SW480 (cell line): ENCODE data around the gene DENND5A.
"Not testable (repeated sequence)": the region's sequence is repeated elsewhere in the genome, so short reads cannot be mapped to it uniquely, and the experiment has no call there.

Experiments
- DNase-seq: peaks from one replicate; pipeline ENCODE4 v3.0.0-alpha.2; 2016; ENCODE audit warnings: low spot score

DENND5A gene

DNA sequence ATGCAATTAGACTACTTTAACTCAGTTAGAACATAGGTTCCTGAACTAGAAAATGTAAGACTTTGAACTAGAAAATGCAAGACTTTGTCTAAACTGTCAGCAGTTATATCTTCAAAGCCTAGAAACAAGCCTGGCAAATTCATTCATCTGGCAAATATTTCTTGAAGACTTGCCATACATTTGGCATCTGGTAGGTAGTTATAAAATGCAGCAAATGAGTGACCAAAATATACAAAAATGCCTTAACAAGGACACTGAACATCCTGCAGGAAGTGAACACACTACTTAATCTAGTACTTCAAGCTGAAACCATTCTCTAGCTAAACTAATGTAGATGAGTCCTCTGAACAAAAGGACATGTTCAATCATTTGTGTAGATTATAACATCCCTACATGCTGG, 89.0 kb downstream of the DENND5A start:
- DNase-seq: no peak

DNA sequence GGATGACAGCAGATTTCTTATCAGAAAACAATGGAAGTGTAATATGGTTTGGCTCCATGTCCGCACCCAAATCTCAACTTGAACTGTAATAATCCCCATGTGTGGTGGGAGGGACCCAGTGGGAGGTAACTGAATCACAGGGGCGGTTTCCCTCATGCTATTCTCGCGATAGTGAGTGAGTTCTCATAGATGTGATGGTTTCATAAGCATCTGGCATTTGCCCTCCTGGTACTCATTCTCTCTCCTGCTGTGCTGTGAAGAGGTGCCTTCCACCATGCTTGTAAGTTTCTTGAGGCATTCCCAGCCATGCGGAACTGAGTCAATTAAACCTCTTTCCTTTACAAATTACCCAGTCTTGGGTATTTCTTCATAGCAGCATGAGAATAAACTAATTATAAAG, 92.8 kb downstream of the DENND5A start:
- no peak for DNase-seq

DNA sequence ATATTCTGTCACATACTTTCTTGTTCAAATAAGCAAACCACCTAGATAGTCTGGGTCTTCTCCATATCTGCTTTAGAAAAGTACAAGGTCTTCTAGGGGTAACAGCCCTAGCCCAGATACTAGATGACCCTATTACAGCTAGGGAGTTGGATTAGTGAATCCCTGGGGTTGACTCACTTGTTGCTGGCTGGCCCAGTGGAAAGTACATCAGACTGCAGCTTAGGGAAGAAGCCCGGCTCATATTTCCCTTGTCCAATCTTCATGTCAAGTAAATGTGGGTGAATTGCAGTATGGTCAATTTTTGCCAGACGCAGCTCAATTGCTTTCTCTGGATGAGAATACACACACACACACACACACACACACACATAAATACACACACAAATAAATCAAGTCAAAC, 94.7 kb downstream of the DENND5A start:
- no peak for DNase-seq

DNA sequence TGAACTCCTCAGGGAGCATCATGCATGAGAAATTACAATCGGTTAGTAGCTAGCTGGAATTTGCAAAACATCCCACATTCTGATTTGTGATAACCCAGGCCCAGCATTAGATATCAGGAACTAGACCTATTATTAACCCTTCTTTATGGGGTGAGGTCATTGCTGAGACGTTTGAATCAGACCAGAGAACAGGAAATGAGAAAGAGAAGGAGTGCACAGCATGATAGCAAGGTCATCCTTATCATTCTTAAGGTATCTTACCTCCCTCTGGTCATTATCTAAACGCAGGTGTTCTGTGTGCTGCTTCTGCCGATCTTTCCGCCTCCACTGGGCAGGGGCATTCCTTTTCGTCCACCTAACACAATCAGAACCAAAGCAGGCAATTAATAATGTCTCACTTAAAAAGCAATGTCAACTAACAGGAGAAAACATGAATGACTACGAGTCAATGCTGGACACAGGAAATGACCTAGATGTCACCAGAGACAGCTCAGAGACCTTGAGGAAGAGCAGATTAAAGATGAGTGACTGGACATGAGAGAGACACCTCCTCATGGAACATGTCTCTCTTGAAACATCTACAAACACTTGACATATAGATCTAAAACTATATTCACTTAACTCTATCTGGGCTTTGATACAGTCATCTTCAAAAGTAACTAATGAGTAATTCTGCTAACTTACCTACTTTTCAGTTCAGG, 95.4 kb downstream of the DENND5A start:
- no peak for DNase-seq

DNA sequence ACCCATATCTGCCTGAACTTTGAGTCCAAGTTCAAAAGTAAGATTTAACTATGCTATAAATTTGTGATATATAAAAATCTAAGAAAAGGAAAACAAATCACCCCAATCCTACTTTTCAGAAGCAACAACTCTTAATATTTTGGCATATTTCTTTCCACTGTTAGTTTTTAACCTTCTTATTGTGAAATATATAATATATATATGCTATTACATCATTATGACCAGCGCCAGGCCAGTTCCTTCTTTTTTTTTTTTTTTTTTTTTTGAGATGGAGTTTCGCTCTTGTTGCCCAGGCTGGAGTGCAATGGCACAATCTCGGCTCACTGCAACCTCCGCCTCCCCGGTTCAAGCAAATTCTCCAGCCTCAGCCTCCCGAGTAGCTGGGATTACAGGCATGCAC, 103.2 kb downstream of the DENND5A start:
- not testable (repeated sequence) for DNase-seq

DNA sequence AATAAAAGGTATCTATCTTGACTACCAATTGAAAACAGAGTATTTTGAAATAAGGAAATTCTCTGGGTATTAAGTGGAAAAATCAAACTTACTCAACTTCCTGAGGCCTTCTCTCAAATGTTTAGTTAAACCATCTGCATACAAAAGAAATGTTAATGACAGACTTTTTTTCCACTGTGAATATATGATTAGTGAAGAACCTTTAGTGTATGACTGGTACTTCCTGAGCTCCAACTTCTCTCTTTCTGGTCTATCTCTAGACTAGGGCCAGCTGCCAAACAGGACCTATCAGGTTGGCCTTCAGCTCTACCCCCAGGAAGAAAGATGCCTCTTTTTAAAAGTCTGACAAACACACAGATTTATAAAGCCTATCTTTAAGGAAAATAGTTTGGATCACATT, 105.0 kb downstream of the DENND5A start:
- no peak for DNase-seq

DNA sequence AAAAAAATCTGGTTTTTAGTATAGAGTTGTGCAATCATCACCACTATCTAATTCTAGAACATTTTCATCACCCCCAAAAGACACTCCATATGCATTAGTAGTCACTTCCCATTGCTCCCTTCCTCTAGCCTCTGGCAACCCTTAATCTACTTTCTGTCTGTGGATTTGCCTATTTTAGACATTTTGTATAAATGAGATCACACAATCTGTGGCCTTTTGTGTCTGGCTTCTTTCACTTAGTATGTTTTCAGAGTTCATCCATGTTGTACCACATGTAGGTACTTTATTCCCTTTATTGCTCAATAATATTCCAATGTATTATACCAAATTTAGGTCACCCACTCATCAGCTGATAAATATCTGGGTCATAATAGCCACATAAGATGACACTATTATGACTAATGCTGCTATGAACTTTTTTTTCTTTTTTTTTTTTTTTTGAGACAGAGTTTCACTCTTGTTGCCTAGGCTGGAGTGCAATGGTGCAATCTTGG, 106.2 kb downstream of the DENND5A start:
- DNase-seq: no peak

DNA sequence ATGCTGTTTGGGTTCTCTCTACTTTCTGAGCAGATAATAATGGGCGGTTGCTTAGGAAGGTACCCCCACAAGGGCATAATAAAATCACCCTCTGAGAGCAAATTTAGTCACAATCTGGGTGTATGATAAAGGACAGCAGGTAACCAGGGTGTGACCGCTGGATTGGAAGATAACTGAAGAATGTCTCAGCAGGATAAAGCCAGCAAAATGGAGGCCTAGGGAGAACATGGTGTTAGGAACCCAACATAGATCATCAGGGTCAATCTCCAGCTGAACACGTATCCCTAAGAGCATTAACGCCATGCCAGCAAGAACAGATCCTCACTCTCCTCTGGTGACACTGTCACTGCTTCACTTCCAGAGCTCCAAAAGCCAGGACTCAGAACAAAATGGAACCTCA, 109.2 kb downstream of the DENND5A start:
- DNase-seq: no peak

DNA sequence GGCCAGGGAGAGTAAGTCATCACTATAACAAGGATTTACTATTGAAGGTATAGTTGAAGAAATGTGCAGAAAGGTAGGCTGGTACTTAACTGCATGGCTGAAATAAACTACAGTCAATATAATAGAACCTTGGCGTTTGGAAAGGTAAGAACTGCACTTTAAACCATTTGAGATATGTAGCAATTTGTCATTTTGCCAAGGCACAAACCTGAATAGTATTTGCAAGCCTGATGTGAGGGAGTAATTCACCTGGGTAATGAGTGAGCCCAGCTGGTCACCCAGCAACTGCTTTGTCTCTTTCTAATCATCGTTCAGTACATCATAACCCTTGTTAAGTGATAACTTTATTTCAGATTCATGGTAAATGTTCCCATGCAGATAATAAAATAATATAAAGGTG, 111.5 kb downstream of the DENND5A start:
- DNase-seq: no peak

DNA sequence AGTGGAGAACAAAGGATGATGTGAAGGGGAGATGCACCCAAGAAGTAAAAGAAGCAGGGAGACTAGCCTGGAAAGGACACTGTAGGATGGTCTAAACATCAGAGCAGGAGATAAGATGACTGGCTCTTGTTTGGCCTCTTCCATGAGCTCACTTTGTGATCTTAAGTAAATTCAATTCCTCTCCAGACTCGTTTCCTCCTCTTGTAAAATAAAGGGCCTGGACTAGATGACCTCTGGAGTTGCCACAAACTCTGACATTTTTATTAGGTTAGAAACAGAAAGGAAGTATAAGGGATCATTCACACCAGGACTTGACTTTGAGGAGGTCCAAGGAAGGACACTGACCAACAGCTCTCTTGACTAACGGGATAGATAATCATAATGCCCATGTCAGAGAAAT, 113.5 kb downstream of the DENND5A start:
- DNase-seq: no peak

DNA sequence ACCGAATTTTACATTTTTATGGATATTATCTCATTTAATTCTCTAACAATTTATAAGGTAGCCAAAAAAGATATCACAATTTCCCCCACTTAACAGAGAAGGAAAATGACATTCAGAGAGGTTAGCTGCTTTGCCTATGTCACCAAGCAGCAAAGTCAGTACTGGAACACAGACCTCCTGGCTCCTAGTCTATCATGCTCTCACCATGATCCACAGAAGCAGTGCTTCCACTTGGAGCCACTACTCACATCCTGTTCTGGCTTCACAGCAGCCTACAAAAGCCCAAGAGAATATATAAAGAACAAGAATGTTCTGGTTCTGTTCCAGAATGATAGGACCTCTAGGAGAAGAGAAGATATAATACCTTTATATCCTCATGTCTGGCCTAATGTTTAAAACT, 114.2 kb downstream of the DENND5A start:
- DNase-seq: no peak

DNA sequence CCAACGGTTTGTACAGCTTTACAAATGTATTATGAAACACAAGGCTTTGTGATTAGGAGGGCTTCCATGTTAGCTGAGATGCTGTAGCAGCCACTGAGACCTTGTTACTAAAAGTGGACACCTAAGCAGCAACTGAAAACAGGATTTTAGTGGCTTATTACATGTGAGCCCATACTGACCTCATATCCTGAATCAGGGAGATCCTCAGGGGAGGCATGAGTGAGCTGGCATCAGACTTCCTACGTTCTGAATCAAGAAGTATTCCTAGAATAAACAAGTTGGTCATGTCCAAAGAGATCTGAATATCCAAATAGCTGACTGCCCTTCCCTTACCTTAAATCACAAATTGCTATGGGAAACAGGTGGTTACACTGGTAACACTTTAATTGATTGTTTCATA, 114.6 kb downstream of the DENND5A start:
- no peak for DNase-seq

DNA sequence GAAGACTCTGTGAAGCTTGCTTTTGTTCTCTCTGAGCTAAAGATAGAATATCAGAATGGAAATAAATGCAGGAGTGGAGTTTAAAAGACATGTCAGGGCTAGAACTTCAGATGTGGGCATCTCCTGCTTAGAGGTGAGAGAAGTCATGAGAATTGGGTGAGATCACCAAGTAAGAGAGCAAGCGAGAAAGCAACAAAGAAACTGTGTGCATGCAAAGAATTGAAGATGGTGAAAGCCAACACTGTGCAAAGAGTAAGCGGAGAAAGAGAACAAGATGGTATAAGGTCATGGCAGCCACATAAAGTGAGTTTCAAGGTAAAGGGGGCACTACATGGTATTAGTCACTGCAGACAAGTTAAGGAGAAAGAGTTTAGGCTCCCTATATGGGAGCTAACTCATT, 116.4 kb downstream of the DENND5A start:
- no peak for DNase-seq

DNA sequence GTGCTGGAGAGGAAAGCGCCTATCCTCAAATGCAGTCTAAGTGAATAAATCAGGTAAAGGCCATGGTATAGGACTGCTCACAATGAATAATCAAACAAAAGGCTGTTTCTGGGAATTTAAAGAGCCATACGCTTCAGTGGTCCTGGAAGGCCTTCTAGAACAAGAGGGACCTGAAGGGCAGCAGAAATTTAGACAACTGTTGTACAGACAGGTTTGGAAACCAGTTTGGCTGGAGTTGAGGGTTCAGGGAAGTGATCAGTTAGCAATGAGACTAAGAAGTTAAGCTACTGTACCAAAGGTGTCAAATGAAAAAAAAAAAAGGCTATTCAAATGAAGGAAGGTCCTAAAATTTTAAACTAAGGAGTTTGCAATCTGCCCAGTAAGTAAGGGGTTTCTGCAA, 117.1 kb downstream of the DENND5A start:
- no peak for DNase-seq

DNA sequence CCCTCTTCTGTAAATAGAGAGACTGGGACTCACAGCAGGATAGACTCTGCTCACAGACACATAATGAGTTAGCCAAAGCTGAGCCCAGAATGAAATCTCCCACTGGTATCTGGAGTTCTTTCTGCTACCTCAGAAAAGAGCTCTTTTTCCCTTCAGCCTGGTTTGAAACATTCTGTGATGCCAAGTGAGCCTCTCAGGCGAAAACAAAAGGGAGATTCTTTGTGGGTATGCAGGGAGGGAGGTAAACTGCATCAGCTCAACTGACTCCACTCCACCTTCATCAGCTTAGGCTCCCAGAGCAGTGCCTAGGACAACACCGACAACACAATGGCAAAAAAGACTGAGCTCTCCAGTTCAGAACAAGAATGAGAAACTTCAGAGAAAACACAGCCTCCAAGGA, 118.7 kb downstream of the DENND5A start:
- DNase-seq: no peak

DNA sequence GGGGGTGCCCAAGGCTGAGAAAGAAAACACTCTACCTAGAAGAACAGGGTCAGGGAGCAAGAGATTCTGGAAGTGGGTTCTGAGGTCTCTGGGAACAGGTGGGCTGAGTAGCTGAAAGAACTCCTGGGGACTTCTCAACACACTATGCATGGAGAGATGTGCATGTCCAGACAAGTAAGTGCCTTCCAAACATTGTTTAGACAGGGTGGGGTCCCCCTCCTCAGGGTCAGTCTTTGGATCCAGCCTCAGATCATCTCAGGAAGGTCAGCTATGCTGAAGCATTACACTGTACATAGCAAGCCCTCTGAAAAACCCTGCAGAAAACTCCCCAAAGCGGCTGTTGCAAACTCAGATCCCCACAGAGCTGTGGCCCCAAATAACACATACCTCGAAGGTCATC, 119.9 kb downstream of the DENND5A start:
- DNase-seq: no peak

DNA sequence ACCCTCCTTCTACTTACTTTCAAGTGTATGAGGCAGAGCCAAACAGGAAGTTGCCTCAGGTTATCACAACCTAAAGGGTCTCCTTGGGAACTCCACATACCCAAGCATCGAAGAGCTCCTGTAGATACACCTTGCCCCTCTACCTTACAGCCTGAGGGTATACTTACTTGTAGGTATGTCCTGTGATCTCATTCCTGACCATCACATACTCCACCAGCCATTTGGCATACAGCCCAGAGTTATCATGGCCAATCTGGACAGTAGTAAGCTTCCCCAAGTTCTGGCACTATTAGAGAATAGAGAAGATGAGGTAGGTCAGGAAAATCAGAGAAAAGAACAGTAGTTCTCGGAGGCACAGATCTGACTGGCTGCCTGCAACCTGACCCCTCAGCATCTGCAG, 120.3 kb downstream of the DENND5A start:
- DNase-seq: no peak

DNA sequence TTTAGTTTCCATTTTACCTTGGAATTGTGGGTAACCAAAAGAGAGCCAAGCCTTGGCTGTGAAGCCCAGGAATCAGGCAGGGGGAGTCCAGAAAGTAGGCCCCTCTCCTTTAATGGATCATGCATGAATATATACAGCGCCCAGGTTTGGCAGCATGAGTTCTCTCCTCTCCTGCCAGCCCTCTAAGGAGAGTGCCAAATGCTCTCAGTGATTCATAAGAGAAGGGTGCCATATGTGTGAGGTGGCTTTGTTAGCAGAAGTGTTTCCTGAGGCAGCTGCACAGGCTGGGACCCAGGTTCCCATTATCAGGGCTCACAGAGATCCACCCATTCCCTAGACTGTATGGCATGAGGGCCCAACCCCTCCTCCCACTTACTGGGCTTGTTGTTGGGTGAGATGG, 121.4 kb downstream of the DENND5A start:
- DNase-seq: no peak

DNA sequence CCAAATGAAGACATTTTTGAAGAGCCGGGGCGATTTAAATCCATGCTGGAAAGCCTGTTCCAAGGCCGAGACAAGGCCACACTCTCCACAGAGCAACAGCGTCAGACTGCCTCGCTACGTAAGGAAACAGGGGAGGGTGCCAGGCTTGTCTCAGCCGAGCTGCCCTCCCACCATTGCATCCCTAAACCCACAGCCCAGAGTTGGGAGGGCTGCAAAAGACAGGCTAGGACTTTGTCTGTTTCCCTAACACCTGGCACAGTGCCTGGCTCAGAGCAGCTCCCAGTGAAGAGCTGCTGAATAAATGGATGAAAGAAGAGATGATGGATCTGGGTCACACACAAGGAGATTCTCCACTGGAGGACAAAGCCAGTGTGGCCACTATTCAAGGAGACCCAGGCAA, 122.4 kb downstream of the DENND5A start:
- no peak for DNase-seq

DNA sequence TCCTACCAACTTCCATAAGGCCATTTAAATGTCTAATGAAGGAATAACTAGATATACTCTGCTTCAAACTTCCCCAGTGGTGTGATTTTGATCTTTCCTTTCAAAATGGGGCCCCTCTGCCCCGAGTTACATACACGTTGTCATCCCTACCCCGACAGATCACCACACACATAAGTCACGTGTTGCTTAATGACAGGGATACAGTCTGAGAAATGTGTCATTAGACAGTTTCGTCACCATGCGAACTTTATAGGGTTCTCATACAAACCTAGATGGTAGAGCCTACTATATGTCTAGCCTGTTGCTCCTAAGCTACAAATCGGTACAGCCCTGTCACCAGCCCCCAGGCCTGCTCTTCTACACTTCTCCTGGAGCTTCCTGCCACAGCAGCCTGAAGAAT, 124.0 kb downstream of the DENND5A start:
- DNase-seq: no peak

DNA sequence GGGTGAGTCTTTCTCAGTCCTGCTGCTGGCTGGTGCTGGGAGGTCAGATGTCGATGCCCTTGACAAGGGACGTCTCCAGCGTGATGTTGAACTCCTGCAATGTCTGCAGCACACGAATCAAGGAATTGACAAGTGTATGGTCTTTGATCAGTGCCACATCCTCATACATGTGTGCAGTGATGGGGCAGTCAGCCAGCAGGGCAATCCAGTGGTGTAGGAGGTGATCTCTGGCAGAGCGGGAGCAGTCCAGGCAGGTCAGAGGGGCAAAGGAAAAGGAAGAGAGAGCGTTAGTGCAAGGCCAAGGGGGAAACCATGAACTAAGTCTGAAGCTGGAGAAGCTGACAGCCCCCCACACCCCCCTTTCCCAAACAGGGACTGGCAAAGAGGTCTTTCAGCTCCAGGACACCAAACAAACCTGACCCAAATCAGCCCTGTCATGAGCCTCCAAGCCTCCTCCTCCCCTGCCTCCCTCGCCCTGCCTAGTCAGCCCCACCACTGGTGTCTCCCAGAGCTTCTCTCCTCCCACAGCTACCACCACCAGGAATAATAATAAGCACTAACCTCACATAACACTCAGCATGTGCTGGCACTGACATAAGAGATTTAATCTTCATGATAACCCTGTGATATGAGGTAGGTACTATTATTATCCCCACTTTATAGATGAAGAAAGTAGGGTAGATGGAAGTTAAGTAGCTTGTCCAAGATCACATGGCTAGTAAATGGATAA, 125.4 kb downstream of the DENND5A start:
- no peak for DNase-seq

DNA sequence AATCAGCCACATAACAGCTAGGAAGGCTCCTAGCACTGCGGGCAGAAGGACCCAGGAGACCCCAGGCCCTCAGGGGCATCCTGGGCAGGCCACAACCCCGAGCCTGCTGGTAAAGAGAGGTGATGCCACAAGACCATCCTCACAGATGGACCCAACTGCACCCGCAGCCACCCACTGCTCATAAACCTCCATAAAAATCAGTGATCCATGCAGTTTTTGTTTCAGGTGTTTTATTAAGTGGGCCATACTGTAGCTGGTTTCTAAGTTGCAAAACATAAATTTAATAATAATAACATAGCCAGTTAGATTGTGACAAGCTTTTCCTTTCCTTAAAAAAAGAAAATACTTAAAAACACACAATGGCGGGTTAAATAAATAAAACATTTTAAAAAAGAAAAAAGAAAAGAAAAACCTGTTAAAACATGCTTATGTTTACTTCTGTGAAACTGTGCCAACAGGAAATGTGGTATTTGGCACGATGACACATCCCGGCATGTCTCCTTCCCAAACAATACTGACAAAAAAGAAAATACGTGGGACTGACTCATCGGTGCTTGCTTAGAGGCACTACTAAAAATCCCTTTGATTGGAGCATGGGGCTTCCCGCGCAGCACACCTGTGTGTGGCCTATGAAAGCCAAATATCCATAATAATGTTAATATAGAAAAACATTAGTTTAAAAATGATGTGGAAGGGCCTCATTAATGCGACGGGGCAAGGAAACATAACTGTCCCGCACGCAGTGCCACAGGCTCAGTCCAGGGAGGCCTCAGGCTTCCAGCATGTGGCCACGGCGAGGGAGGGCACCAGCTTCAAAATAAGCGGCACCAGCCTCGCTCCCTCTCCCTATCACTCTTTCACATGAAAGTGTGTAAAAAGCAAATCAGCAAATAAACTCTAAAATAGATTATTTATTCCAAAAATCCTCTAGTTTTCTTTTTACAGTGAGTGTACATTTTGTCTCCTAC, 126.3 kb downstream of the DENND5A start:
- DNase-seq: peak; percentile 93

DNA sequence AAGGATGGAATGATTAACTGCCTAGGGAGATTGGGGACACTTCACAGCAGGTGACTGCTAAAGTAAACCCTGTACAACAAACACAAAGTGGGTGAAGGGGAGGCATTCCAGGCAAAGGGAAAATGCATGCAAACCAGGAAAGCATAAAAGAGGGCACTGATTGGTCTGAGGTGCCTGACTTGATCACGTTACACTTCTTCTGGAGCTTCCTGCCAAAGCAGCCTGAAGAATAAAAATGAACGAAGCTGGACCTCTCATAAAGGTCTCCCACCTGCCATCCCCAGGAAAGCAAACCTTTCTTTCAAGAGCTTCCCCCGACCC, 127.1 kb downstream of the DENND5A start:
- DNase-seq: no peak
